Spinal cord (tissue), 10 donors: ENCODE data around the gene PLEKHB2. TPM values are rescaled to one million over a fixed set of nuclear protein-coding genes. Genes with fewer than 3 reads are reported as not detected.

Source experiments
- DNase-seq, 6 donors: peaks; one replicate each; pipeline versions ENCODE4 v3.0.0 to v3.0.0-alpha.2; 2013 to 2015; ENCODE audit warnings: low spot score in 6 of 6, low read depth in 4 of 6
- H3K27ac ChIP-seq: one replicate; pipeline ENCODE4 v1.5.1; 2013; ENCODE audit warnings: low read depth, low read length, control low read depth
- H3K27me3 ChIP-seq: one replicate; pipeline ENCODE4 v1.6.1; 2013; ENCODE audit warnings: low read length; ENCODE audit not compliant: control insufficient read depth, insufficient read depth
- H3K36me3 ChIP-seq: one replicate; pipeline ENCODE4 v1.6.1; 2013; ENCODE audit warnings: low read length; ENCODE audit not compliant: control insufficient read depth, insufficient read depth
- H3K4me1 ChIP-seq: one replicate; pipeline ENCODE4 v1.6.1; 2013; ENCODE audit warnings: low read length; ENCODE audit not compliant: control insufficient read depth, insufficient read depth
- H3K4me3 ChIP-seq: one replicate; pipeline ENCODE4 v1.5.1; 2013; ENCODE audit warnings: low read depth, low read length, control low read depth
- H3K9me3 ChIP-seq: one replicate; pipeline ENCODE4 v1.6.1; 2013; ENCODE audit warnings: low read length; ENCODE audit not compliant: control insufficient read depth, insufficient read depth
- WGBS: methylation state at CpG from one replicate; pipeline ENCODE4 v1.1.5; 2013; ENCODE audit warnings: missing lambda C conversion rate; ENCODE audit not compliant: insufficient coverage; 5-methylcytosine and 5-hydroxymethylcytosine counted together
- long read RNA-seq, 4 donors: transcript quantifications; one replicate each; lab custom pipeline, GENCODE V29; 2026
- polyA plus RNA-seq, 2 donors: library from polyadenylated mRNA; unstranded; fragments of 120-200 nt; gene quantifications; one replicate each; pipeline ENCODE4 v1.2.1, GENCODE V29; 2013; ENCODE audit not compliant: insufficient read length in 2 of 2
- total RNA-seq, 2 donors: library from RNA; depleted of rRNA in 1 of 2; stranded (reverse); fragments of 120-200 nt in 1 of 2; fragments of >200 nt in 1 of 2; gene quantifications; one replicate each; pipeline versions ENCODE4 v1.2.3 to v1.2.4, GENCODE V29; 2013 to 2014
- donor health status: healthy.

Gene PLEKHB2
- total RNA-seq, result 100 to 1,000 TPM in 1 of 2 donors, 10 to 100 TPM in 1; 68.9 to 171 TPM
- 100 to 1,000 TPM; 125 to 144 TPM for polyA plus RNA-seq
- long read RNA-seq, donor 1, full-length matches to known transcripts, result 13 of 50 reads
- long read RNA-seq, donor 1, partial matches to known transcripts, result 0 of 50 reads
- long read RNA-seq, donor 1, other reads (novel, unspliced or antisense), result 37 of 50 reads
- long read RNA-seq, donor 2, partial matches to known transcripts, result 13 of 31 reads
- long read RNA-seq, donor 2, other reads (novel, unspliced or antisense), result 14 of 31 reads
- long read RNA-seq, donor 3, partial matches to known transcripts, result 0 of 21 reads
- long read RNA-seq, donor 3, other reads (novel, unspliced or antisense), result 18 of 21 reads
- long read RNA-seq, donor 4, full-length matches to known transcripts, result 3 of 3 reads
- long read RNA-seq, donor 4, partial matches to known transcripts, result 0 of 3 reads
- long read RNA-seq, donor 4, other reads (novel, unspliced or antisense), result 0 of 3 reads

GRCh38 chr2:131105156-131105949 lies at the start of gene PLEKHB2:
Gene PLEKHB2 (plus strand): TSS chr2:131105336. CDS start chr2:131120942, 15,606 bp downstream.
- no peaks in the 10 kb centered on the region for H3K36me3 ChIP-seq
- peak within 1 kb of the TSS; percentile 95 for H3K27ac ChIP-seq
- no peaks in the 10 kb centered on the region for H3K27me3 ChIP-seq
- H3K4me1 ChIP-seq, result peaks cover 17% of the 10 kb centered on the region
- no peaks in the 10 kb centered on the region for H3K9me3 ChIP-seq
- DNase-seq, result peak; percentile 81 to 97 (median 90)
- under 1% methylated on average over 64 of the region's 66 CpGs for WGBS
- peak within 1 kb of the TSS; percentile 92 for H3K4me3 ChIP-seq

GRCh38 chr2:131056204-131056931 lies 48.8 kb upstream of the PLEKHB2 start:
- Histone ChIP-seq H3K4me3 (no peak overlapping the region), H3K4me1 (peaks cover 26% of the 10 kb centered on the region), H3K27ac (no peak overlapping the region), H3K9me3 (no peaks in the 10 kb centered on the region), H3K36me3 (peaks cover 47% of the 10 kb centered on the region), H3K27me3 (no peaks in the 10 kb centered on the region)
- DNase-seq, result peak in 2 of 6 donors; percentile 44 to 75
- WGBS, result 34% methylated on average over 2 of the region's 5 CpGs

- DNase-seq, result no peak
- Histone ChIP-seq H3K36me3 (peaks cover 47% of the 10 kb centered on the region), H3K4me1 (peaks cover 29% of the 10 kb centered on the region), H3K9me3 (no peaks in the 10 kb centered on the region), H3K27me3 (no peaks in the 10 kb centered on the region), H3K27ac (no peak overlapping the region), H3K4me3 (no peak overlapping the region)
- 86% methylated on average over 2 of the region's 4 CpGs for WGBS
Measured at GRCh38 chr2:131056932-131057287, 48.2 kb upstream of the PLEKHB2 start.

GRCh38 chr2:131058214-131058843 lies 46.8 kb upstream of the PLEKHB2 start:
- 63% methylated on average over 4 of the region's 8 CpGs for WGBS
- H3K27me3 ChIP-seq, result no peaks in the 10 kb centered on the region
- DNase-seq, result no peak
- H3K4me1 ChIP-seq, result peaks cover 29% of the 10 kb centered on the region
- no peak overlapping the region for H3K27ac ChIP-seq
- H3K36me3 ChIP-seq, result peaks cover 36% of the 10 kb centered on the region
- no peaks in the 10 kb centered on the region for H3K9me3 ChIP-seq
- H3K4me3 ChIP-seq, result no peak overlapping the region

GRCh38 chr2:131058920-131059319 lies 46.2 kb upstream of the PLEKHB2 start:
- Histone ChIP-seq H3K27ac (no peak overlapping the region), H3K4me3 (no peak overlapping the region), H3K27me3 (no peaks in the 10 kb centered on the region), H3K9me3 (no peaks in the 10 kb centered on the region), H3K36me3 (peaks cover 30% of the 10 kb centered on the region), H3K4me1 (peaks cover 29% of the 10 kb centered on the region)
- WGBS, result no CpG with 5 or more reads among the region's 4 CpGs
- DNase-seq, result peak in 2 of 6 donors; percentile 66 to 68

GRCh38 chr2:131063501-131064283 lies 41.4 kb upstream of the PLEKHB2 start:
- DNase-seq, result no peak
- Histone ChIP-seq H3K4me3 (no peak overlapping the region), H3K36me3 (peaks cover 16% of the 10 kb centered on the region), H3K27ac (no peak overlapping the region), H3K27me3 (no peaks in the 10 kb centered on the region), H3K4me1 (peaks cover 17% of the 10 kb centered on the region), H3K9me3 (no peaks in the 10 kb centered on the region)
- 78% methylated on average over 5 of the region's 11 CpGs for WGBS

GRCh38 chr2:131064589-131065512 lies 40.3 kb upstream of the PLEKHB2 start:
- no peaks in the 10 kb centered on the region for H3K27me3 ChIP-seq
- H3K4me1 ChIP-seq, result peaks cover 11% of the 10 kb centered on the region
- H3K27ac ChIP-seq, result no peak overlapping the region
- H3K9me3 ChIP-seq, result no peaks in the 10 kb centered on the region
- no peak for DNase-seq
- H3K4me3 ChIP-seq, result no peak overlapping the region
- peaks cover 20% of the 10 kb centered on the region for H3K36me3 ChIP-seq
- 33% methylated on average over 8 of the region's 14 CpGs for WGBS
